K562 (cell line): ENCODE data around the gene ALOXE3. TPM values are rescaled to one million over a fixed set of nuclear protein-coding genes. Genes with fewer than 3 reads are reported as not detected.

Experiments
- ATF7 ChIP-seq: fragments of 450-650 bp; IDR thresholded peaks from 2 replicates; pipeline ENCODE4 v1.7.1; 2014; ENCODE audit warnings: mild to moderate bottlenecking, moderate library complexity
- BHLHE40 ChIP-seq: IDR thresholded peaks from 2 replicates; pipeline ENCODE4 v1.6.1; 2011; ENCODE audit warnings: low read length, improper control_type of control experiment
- CREBBP ChIP-seq: IDR thresholded peaks from one replicate; pipeline ENCODE4 v1.6.1; 2012; ENCODE audit warnings: low read depth, mild to moderate bottlenecking, control low read depth, inconsistent platforms, low read length
- ETS2 ChIP-seq: IDR thresholded peaks from 2 replicates; pipeline ENCODE4 v1.6.1; 2016; ENCODE audit warnings: borderline replicate concordance, missing genetic modification characterization, mild to moderate bottlenecking, moderate library complexity, missing compliant biosample characterization; ENCODE audit not compliant: poor library complexity, severe bottlenecking
- EWSR1 ChIP-seq: fragments of 450-650 bp; IDR thresholded peaks from 2 replicates; pipeline ENCODE4 v1.6.1; 2018; ENCODE audit warnings: borderline replicate concordance, mild to moderate bottlenecking, low read depth, moderate library complexity; ENCODE audit not compliant: partially characterized antibody
- FIP1L1 ChIP-seq: fragments of 200-400 bp; formaldehyde crosslinking; IDR thresholded peaks from 2 replicates; pipeline ENCODE4 v1.6.1; 2018; ENCODE audit warnings: mild to moderate bottlenecking, low read depth, low read length; ENCODE audit not compliant: poor library complexity, severe bottlenecking
- GABPB1 ChIP-seq: sonication (generic); formaldehyde crosslinking; IDR thresholded peaks from 2 replicates; pipeline ENCODE4 v1.8.0; 2022; ENCODE audit warnings: mild to moderate bottlenecking, missing genetic modification reagents
- HDAC8 ChIP-seq: fragments of 450-650 bp; IDR thresholded peaks from 2 replicates; pipeline ENCODE4 v1.6.1; 2016; ENCODE audit warnings: mild to moderate bottlenecking, missing genetic modification characterization, moderate library complexity, missing compliant biosample characterization
- HIVEP1 ChIP-seq: fragments of 250-450 bp; sonication (Bioruptor Pico); IDR thresholded peaks from 2 replicates; pipeline ENCODE4 v1.4.0; 2020; ENCODE audit warnings: mild to moderate bottlenecking
- HNRNPUL1 ChIP-seq: fragments of 200-400 bp; formaldehyde crosslinking; IDR thresholded peaks from 2 replicates; pipeline ENCODE4 v1.6.1; 2017; ENCODE audit warnings: low read length
- NR2F6 ChIP-seq: fragments of 450-650 bp; formaldehyde crosslinking; IDR thresholded peaks from 2 replicates; pipeline ENCODE4 v1.4.0; 2020; ENCODE audit warnings: mild to moderate bottlenecking
- PHB ChIP-seq: fragments of 250-450 bp; sonication (Bioruptor Pico); IDR thresholded peaks from 2 replicates; pipeline ENCODE4 v1.5.0; 2021
- PHF8 ChIP-seq: fragments of 200-600 bp; sonication (generic); IDR thresholded peaks from 2 replicates; pipeline ENCODE4 v1.6.1; 2012; ENCODE audit warnings: mixed run types, mild to moderate bottlenecking, inconsistent platforms, low read length, moderate library complexity, borderline replicate concordance
- PHTF2 ChIP-seq: fragments of 250-450 bp; sonication (Bioruptor Pico); IDR thresholded peaks from 2 replicates; pipeline ENCODE4 v1.5.0; 2021; ENCODE audit warnings: mild to moderate bottlenecking
- POU5F1 ChIP-seq: fragments of 150-350 bp; IDR thresholded peaks from 2 replicates; pipeline ENCODE4 v1.6.1; 2014; ENCODE audit warnings: borderline replicate concordance, low read length, low read depth, mild to moderate bottlenecking; ENCODE audit not compliant: partially characterized antibody
- RFX7 ChIP-seq: fragments of 250-450 bp; sonication (Bioruptor Pico); IDR thresholded peaks from 2 replicates; pipeline ENCODE4 v1.5.1; 2021; ENCODE audit warnings: mild to moderate bottlenecking
- ZNF79 ChIP-seq: fragments of 250-450 bp; sonication (Bioruptor Pico); IDR thresholded peaks from 2 replicates; pipeline ENCODE4 v1.4.0; 2020; ENCODE audit warnings: low read depth, mild to moderate bottlenecking, moderate library complexity
- polyA plus RNA-seq, 8 experiments: library from polyadenylated mRNA; depleted of rRNA in 4 of 8; stranded (reverse) in 5 of 8; unstranded in 3 of 8; fragments of >200 nt; fragmentation: Nextera tagmentation in 2 of 8; fragmentation: Illumina TruSeq in 1 of 8; extraction: Ambion mirVana in 2 of 8; extraction: Trizol in 1 of 8; gene quantifications; 2 replicates each; pipeline versions ENCODE4 v1.2.1 to v1.2.3, GENCODE V29; 2011 to 2014; ENCODE audit warnings: inconsistent platforms in 1 of 8, missing spikeins in 1 of 8
- total RNA-seq, 7 experiments: library from RNA; depleted of rRNA in 6 of 7; stranded (reverse); fragments of >200 nt in 6 of 7; fragmentation: Illumina TruSeq in 2 of 7; extraction: Trizol in 2 of 7; gene quantifications; 2 replicates each; pipeline versions ENCODE4 v1.2.1 to v1.2.3, GENCODE V29; 2011 to 2021; ENCODE audit warnings: low replicate concordance in 1 of 7
- TF ChIP-seq, protein P1 (sequence below): fragments of 450-650 bp; IDR thresholded peaks from 2 replicates; pipeline ENCODE4 v1.6.1; 2017; ENCODE audit warnings: mild to moderate bottlenecking, moderate library complexity
- TF ChIP-seq, protein P2 (sequence below): fragments of 450-650 bp; IDR thresholded peaks from 2 replicates; pipeline ENCODE4 v1.6.1; 2016; ENCODE audit warnings: missing biosample characterization, missing genetic modification characterization
- TF ChIP-seq, protein P3 (sequence below): fragments of 450-650 bp; IDR thresholded peaks from one replicate; pipeline ENCODE4 v1.6.1; 2018; ENCODE audit warnings: mild to moderate bottlenecking, moderate library complexity; ENCODE audit not compliant: partially characterized antibody
- TF ChIP-seq, protein P4 (sequence below): sonication (generic); formaldehyde crosslinking; IDR thresholded peaks from 2 replicates; pipeline ENCODE4 v1.9.0; 2022; ENCODE audit warnings: mild to moderate bottlenecking, missing genetic modification reagents
- TF ChIP-seq, protein P5 (sequence below), 2 experiments: IDR thresholded peaks; 2 replicates each; pipeline ENCODE4 v1.6.1; 2011; ENCODE audit warnings: borderline replicate concordance in 1 of 2, control low read depth in 1 of 2, low read depth in 1 of 2, low read length in 1 of 2, mild to moderate bottlenecking in 1 of 2, mixed read lengths in 1 of 2, moderate library complexity in 1 of 2; ENCODE audit not compliant: insufficient read depth in 1 of 2, insufficient read length in 1 of 2, poor library complexity in 1 of 2, severe bottlenecking in 1 of 2; ENCODE audit errors: extremely low read depth in 1 of 2

Gene ALOXE3
- total and polyA plus RNA-seq, 9 of the 15 experiments (the other 6 are each of a cell fraction or from before 2014, with no cell fraction given): 0.04 TPM; not detected in 8

DNA sequence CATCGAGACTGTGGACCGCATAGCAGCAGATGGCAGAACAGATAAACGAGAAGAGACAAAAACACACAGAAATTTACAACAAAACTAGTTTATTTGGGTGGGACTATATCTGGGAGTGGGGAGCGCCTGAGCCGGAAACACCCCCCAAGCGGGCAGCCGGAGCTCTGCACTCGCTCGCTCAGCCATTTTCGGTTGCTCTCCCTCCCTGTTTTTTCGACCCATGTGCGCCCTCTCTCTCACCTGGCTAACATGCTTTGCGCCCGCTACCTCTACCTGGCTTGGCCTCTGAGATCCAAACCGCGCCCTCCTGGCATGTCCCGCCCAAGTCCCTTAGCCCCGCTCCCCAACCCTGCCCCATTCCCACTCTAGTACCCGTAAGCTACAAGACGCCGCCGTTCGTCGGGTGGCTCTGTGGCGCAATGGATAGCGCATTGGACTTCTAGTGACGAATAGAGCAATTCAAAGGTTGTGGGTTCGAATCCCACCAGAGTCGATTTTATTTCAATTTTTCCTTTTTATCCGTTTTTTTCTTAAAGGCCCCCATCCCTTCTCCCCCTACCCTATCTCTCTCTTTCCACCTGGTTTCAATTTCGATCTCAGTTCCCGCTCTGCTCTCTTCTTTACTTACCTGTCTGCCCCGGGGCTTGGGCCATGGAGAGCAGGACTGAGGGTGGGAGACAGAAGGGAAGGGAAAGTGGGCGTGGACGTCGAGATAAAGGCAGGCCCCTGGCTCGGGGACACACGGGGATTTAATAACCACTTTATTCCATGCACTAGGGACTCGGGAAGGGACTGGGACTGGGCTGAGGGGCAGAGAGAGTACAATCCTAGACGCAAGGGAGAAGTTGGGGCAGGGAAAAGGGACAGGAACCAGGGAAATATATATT lies 2.4 kb upstream of the ALOXE3 start (continued):
- TF ChIP-seq, protein P1, sequence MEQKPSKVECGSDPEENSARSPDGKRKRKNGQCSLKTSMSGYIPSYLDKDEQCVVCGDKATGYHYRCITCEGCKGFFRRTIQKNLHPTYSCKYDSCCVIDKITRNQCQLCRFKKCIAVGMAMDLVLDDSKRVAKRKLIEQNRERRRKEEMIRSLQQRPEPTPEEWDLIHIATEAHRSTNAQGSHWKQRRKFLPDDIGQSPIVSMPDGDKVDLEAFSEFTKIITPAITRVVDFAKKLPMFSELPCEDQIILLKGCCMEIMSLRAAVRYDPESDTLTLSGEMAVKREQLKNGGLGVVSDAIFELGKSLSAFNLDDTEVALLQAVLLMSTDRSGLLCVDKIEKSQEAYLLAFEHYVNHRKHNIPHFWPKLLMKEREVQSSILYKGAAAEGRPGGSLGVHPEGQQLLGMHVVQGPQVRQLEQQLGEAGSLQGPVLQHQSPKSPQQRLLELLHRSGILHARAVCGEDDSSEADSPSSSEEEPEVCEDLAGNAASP: no peak
- no peak for TF ChIP-seq FIP1L1
- TF ChIP-seq, protein P2, sequence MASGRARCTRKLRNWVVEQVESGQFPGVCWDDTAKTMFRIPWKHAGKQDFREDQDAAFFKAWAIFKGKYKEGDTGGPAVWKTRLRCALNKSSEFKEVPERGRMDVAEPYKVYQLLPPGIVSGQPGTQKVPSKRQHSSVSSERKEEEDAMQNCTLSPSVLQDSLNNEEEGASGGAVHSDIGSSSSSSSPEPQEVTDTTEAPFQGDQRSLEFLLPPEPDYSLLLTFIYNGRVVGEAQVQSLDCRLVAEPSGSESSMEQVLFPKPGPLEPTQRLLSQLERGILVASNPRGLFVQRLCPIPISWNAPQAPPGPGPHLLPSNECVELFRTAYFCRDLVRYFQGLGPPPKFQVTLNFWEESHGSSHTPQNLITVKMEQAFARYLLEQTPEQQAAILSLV (tag): no peak
- no peak for TF ChIP-seq BHLHE40
- TF ChIP-seq, protein P3, sequence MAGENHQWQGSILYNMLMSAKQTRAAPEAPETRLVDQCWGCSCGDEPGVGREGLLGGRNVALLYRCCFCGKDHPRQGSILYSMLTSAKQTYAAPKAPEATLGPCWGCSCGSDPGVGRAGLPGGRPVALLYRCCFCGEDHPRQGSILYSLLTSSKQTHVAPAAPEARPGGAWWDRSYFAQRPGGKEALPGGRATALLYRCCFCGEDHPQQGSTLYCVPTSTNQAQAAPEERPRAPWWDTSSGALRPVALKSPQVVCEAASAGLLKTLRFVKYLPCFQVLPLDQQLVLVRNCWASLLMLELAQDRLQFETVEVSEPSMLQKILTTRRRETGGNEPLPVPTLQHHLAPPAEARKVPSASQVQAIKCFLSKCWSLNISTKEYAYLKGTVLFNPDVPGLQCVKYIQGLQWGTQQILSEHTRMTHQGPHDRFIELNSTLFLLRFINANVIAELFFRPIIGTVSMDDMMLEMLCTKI: no peak
- no peak for TF ChIP-seq ATF7
- TF ChIP-seq, protein P4, sequence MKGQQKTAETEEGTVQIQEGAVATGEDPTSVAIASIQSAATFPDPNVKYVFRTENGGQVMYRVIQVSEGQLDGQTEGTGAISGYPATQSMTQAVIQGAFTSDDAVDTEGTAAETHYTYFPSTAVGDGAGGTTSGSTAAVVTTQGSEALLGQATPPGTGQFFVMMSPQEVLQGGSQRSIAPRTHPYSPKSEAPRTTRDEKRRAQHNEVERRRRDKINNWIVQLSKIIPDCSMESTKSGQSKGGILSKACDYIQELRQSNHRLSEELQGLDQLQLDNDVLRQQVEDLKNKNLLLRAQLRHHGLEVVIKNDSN (CRISPR knock-in tag): no peak
- no peak for TF ChIP-seq HIVEP1
- TF ChIP-seq PHB (CRISPR knock-in tag): no peak
- TF ChIP-seq PHTF2: no peak
- TF ChIP-seq HDAC8 (tag): no peak
- TF ChIP-seq GABPB1 (CRISPR knock-in tag): peak; percentile 72
- TF ChIP-seq POU5F1: no peak
- TF ChIP-seq CREBBP: no peak
- no peak for TF ChIP-seq ZNF79
- peak; percentile 31; the same call in 1 of the 2 replicates for TF ChIP-seq PHF8
- TF ChIP-seq RFX7: no peak
- TF ChIP-seq EWSR1: no peak
- TF ChIP-seq HNRNPUL1: no peak
- TF ChIP-seq, protein P5, sequence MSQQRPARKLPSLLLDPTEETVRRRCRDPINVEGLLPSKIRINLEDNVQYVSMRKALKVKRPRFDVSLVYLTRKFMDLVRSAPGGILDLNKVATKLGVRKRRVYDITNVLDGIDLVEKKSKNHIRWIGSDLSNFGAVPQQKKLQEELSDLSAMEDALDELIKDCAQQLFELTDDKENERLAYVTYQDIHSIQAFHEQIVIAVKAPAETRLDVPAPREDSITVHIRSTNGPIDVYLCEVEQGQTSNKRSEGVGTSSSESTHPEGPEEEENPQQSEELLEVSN (IDR thresholded peaks at IDR 0.05; ENCODE audit: borderline replicate concordance in 1 of 2, extremely low read depth in 1 of 2, insufficient read depth in 1 of 2, insufficient read length in 1 of 2, low read depth in 1 of 2, low read length in 1 of 2, poor library complexity in 1 of 2, severe bottlenecking in 1 of 2): peak in 1 of 2 experiments; percentile 12
- no peak for TF ChIP-seq NR2F6
- TF ChIP-seq ETS2 (tag): no peak
